GM21515 (cell line): ENCODE measurements around the gene DUSP14.

ENCODE experiments used
- ATAC-seq: cut with Tn5 transposase; IDR thresholded peaks from one replicate; pipeline ENCODE4 v1.9.1; 2021; ENCODE audit not compliant: unreplicated experiment

Gene DUSP14

DNA sequence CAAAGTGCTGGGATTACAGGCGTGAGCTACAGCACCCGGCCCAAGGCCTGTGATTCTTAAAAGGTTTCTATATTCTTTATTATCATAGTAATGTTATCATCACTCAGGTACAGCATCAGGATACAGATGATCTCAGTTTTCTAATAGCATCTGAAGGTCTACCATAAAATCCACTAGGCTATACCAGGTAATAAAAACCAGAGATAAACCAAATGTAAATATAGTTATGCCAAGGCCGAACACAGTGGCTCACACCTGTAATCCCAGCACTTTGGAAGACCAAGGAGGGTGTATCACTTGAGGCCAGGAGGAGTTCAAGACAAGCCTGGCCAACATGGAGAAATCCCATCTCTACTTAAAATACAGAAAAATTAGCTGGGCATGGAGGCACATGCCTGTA, 65.7 kb downstream of the DUSP14 start:
- ATAC-seq, result no peak

DNA sequence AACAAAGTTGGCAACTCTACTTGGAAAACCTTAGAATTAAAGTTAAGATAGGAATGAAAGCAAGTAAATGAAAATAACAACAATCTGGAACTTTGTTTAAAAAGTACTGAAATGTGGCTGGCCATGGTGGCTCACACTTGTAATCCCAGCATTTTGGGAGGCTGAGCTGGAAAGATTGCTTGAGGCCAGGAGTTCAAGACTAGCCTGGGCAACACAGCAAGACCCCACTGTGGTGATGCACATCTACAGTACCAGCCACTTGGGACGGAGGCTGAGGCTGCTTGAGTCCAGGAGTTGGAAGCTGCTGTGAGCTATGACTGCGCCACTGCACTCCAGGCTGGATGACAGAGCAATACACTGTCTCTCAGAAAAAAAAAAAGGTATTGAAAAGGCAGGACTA, 67.8 kb downstream of the DUSP14 start:
- ATAC-seq, result no peak

DNA sequence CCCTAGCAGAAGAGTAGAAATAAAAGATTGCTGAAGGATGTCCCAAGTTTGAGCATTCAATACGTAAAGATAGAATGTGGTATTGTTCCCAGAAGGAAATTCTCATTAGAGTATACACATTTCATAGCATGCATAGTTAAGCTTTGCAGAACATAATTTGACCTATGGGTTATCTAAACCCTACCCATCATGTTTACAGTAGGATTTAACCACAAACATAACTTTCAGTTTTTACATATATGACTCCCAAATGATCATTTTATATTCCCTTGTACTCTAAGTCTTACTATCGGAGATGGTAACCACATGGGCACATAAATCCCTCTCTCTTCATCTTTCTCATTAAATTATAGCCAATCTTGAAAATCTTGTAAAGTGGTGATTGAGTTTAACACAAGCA, 68.6 kb downstream of the DUSP14 start:
- ATAC-seq, result no peak

DNA sequence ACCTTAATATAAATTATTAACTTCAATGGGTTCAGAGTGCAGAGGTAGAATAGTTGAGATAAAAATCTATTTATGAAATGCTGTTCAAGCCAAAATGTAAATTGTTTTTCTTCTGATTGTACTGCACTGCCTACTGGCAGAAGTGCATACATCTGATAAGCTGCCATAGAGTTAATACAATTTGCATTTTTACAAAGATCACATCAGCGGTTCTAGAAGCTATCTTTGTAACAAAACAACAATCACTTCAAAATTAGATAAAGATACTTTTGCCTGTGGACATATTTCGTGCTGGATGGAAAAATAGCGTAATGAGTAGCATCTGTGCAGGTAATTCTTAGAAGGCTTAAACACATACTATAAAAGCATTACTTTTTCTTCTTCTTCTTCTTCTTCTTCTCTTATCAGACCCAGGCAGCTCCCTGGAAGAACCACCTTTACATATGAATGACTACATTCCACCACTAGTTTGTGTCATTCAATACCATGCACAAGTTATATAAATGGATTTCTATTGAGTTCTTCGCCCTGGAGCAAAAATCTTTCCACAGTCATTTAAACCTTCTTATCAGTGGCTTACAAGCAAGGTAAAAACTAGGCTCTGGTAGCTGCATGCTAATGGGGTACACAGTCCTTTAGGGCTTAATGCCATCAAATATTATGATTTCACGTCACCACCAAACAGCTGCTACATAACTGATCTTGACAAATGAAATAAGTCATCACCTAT, 72.5 kb downstream of the DUSP14 start:
- no peak for ATAC-seq
